GM18868 (cell line): ENCODE results near the gene TEN1.
"Not testable (repeated sequence)": the region's sequence is repeated elsewhere in the genome, so short reads cannot be mapped to it uniquely, and the experiment has no call there.

ENCODE experiments used
- ATAC-seq: cut with Tn5 transposase; IDR thresholded peaks from one replicate; pipeline ENCODE4 v1.9.1; 2021; ENCODE audit warnings: mild to moderate bottlenecking, moderate library complexity; ENCODE audit not compliant: unreplicated experiment

Gene TEN1

GRCh38 chr17:76024353-76024752, 45.3 kb downstream of the TEN1 start:
- no peak for ATAC-seq

GRCh38 chr17:76025294-76025693, 46.3 kb downstream of the TEN1 start:
- no peak for ATAC-seq

DNA sequence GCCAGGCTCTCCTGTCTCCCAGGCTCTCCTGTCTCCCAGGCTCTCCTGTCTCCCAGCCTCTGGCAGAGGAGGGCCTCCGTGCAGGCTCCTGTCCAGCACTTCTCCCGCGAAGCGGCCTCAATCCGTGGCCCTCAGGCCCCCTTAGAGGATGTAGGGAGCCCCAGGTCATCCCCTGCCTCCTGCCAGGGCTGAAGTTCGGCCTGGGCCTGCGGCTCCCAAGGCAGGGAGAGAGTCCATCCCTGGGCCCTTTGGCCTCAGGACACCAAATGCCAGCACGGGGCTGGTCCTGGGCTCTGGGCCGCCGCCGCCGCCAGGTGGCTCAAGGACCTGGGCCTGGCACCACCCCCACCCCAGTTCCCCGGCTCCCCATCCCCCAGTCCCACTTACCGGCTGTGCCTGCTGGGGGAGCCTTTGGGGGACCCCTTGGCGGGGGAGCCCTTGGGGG, 47.7 kb downstream of the TEN1 start:
- no peak for ATAC-seq

DNA sequence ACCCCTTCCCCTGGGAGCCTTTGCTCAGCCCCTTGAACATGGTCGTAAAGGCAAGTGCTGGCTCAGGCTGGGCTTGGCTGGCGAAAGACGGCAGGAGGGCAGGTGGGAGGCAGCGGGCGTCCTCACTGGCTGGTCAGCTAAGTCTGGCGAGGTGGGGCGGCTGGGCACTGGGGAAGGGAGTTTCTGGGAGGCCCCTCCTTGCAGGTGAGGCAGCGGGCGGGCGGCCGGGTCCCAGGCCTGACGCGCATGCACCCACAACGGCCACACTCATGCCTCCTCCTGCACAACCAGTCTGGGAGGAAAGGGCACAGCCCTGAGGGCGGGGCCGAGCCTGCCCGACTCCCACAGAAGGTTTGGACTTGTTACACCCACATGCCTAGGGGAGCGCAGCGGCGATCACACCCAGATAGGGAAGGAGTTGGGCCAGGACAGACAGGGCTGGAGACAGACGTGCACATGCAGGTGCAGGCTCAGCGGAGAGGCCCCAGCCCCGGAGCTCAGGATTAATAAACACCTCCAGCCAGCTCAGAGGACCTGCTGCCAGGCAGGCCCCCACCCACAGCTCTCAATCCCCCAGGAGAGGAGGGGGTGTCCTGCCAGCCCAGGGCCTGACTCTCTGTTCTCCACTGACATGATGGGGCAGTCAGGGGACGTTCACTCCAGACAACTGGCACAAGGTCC, 48.3 kb downstream of the TEN1 start, which contains the start of gene EVPL:
EVPL (minus strand) TSS at position 148 of the 681 bp plus-strand sequence; CDS start at position 40, 108 bp downstream.
- no peak for ATAC-seq

DNA sequence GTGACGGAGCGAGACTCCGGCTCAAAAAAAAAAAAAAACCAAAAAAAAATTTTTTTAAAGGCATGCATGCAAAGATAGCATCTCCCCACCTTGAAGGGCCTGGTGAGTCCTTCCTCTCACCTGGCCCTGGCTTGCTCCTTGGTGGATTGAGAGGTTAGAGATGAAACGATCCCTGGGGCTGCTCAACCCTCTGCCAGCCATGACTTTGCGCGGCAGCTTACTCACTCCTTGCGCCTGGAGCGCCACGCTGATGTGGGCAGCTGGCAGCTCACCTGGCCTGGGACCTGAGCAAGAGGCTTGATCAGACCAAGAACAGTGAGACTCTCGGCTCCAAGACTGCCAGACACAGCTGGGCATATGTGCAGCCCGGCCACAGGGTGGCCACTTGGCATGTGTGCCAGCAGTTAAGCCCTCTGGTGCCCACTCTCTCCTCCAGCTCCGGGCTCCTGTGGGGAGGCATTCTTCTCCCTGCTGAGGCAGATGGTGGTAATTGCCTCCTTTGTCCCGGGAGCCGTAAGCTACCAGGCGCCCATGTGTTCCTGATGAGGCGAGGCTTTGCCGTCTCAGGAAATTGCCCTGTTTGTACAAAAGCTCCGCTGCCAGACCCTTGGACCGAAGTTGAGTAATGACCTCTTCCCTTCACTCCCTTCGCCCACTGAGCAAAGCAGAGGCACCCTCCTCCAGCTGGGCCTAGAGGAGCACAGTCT, 53.2 kb downstream of the TEN1 start:
- ATAC-seq: no peak

GRCh38 chr17:76032780-76033108, 53.7 kb downstream of the TEN1 start:
- ATAC-seq: no peak

DNA sequence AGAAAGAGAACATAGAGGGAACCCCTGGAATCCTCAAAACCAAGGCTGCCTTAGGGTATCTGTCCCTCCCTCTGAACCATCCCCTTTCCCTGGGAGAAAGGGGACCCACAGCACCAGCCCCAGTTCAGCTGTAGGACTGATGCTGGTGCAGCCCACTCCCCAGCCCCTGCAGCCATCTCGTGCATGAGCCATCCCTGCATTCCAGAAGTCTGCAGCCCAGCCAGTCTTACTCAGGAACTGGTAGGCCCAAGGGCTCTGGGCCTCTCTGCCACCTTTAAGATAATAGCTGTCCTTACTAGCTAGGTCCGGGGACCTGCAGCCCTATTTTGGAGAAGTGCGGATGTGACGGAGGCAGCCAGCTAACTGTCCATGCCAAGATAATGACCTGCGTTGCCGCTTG, 54.1 kb downstream of the TEN1 start:
- no peak for ATAC-seq

DNA sequence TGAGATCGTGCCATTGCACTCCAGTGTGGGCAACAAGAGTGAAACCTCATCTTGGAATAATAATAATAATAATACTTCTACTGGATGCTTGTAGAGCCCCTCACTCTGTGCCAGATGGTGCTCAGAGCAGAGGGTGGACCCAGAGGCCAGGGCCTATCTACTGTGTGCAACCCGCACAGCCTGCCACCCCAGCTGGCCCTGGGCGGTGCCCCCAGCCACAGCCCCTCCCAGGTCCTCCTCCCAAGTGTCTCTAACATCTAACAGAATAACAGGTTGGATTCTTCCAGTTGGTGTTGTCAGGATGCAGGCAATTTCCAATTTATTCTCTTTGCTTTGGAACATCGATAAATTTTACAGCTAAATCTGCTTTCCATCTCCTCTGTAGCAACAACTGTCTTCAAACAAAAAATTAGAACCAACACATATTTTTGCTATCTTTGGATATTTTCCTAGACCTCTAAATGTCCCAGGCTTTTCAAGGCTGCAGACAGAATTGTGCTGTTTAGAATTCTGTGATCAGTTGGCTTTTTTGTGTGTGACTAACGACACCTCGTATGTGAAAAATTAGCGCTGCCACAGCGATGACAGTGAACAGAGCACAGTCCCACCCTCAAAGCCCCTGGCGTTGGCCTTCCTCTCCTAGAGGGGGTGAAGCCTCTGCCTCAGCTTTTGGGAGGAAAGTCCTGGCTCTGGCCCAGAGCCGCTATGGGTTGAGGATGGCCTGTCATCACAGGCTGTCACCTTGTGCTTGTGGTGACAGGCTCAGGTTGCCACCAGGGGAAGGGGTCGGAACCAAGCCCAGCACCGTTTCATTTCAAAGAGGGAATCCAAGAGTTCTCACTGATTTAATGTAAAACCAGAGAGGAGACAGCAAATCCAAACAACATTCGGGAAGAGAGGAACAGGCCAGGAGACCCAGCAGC, 55.6 kb downstream of the TEN1 start:
- no peak for ATAC-seq

DNA sequence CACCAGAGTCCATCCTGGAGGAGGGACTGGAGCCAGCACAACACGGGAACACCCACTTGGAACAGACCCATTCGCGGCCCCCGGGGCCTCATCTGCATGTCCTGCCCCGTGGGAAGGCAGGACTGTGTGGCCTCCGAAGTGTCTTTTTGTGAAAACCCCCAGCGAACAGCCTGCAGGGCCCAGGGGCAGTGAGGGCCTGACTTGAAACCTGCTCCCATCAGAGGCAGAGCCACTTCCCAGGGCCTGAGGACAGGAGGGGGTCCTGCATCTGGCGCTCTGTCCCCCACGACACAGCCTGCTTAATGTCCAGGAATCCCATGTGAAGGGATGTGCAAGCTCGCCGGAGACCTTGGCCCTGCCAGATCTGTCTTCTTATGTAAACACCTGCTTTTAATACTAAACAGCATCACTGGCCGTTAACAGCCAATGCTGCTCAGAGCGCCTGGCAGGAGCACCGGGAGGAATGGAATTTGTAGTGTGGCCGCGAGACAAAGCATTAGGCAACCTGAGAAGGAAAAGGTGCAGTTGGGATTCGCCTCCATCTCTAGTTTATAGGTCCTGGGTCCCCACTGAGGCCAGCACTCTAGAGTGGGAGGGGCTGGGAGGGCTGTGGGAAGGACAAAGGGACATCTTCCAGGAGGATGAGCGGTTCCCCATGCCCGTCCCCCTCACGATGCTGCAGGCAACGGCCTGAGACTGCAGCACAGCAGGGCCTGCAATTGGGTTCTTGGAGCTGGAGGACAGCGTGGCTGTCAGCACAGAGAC, 57.6 kb downstream of the TEN1 start:
- ATAC-seq: no peak

DNA sequence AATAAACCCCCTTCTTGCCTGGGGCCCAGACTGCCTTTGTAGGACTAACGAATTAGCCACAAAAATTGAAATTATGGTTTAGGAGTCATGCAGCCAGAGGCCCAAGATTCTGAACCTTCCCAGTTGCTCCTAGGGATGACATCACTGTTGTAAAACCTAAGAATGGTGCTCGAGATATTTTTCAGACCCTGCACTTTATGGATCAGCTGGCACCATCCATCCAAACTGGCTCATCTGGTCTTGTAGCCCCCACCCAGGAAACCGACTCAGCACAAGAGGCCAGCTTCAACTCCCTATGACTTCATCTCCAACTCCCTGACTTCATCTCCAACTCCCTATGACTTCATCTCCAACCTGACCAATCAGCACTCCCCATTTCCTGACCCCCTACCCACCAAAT, 59.0 kb downstream of the TEN1 start:
- ATAC-seq: no peak

GRCh38 chr17:76039121-76039520, 60.1 kb downstream of the TEN1 start:
- ATAC-seq: no peak

GRCh38 chr17:76040376-76040775, 61.3 kb downstream of the TEN1 start:
- no peak for ATAC-seq

GRCh38 chr17:76042868-76043267, 63.8 kb downstream of the TEN1 start:
- ATAC-seq: not testable (repeated sequence)

DNA sequence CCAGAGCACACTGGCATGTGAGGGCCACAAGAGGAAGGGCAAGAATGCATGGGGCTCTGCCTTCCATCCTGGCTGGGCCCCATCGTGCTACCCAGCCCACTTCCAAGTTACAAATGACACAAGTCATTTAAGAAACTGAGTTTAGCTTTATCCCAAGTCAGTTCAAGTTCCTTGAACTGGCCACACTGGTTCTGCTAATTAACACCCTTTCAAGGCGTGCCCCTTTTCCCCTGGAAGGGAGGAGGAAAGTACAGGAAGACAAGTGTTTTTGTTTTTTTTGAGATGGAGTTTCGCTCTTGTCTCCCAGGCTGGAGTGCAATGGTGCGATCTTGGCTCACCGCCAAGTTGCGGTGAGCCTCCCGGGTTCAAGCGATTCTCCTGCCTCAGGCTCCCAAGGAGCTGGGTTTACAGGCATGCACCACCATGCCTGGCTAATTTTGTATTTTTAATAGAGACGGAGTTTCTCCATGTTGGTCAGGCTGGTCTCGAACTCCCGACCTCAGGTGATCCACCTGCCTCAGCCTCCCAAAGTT, 65.5 kb downstream of the TEN1 start:
- ATAC-seq: not testable (repeated sequence)

DNA sequence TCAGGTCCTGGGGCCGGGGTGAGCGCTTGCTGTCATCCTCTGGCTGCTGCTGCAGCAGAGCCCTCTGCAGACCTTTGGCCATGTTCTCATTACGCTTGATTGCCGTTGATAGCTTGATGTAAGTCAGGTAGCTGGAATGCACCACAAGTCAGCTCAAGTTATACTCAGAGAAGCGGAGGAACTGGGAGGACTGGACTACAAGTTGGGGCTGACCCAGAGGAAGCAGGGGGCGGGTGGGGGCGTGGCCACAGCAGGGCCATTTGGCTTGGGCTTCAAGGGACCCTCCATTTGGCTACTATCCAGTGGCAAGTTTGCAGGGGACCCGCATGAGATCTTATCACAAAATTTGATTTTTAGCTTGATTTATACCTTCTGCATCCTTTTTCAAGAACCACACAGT, 67.0 kb downstream of the TEN1 start:
- ATAC-seq: no peak

DNA sequence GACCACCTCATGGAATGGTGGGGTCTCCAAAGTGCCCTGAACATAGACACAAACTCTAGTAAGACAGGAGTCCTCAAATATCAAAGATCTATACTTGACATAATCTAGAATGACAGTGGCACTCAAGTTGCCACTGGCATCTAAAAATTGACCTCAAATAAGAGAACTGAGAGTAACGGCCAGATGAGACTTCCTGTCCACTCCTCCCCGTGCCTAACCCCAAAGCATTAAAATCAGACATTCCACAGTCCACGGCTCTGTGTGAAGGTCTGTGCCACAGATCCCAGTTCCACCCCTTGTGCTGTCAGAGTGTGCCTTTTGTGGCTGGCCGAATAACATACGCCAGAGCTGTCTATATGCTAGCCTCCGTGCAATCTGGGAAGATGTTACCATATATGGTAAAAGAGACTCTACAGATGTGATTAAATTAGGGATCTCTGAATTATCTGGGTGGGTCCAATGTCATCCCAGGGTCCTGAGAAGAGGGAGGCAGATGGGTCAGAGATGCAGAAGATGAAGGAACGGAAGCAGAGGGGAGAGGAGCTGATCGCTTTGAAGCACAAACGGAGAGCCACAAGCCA, 69.1 kb downstream of the TEN1 start:
- ATAC-seq: no peak

DNA sequence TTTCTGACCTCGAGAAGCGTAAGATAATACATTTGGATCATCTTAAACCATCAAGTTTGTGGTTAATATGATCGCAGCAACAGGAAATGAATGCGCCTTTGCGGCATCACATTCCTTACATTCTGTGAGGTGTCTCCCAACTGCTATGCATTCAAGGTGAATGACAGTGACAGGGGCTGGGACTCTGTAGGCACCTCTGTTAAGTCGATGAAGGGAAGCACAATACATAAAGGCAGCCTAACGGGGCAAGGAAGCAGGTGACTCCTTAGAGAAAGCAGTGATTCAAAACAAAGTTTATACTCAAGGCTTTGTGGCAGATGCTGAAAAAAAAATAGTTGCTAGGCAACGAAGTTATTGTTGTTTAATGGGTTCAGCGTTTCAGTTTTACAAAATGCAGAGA, 69.7 kb downstream of the TEN1 start:
- ATAC-seq: no peak

DNA sequence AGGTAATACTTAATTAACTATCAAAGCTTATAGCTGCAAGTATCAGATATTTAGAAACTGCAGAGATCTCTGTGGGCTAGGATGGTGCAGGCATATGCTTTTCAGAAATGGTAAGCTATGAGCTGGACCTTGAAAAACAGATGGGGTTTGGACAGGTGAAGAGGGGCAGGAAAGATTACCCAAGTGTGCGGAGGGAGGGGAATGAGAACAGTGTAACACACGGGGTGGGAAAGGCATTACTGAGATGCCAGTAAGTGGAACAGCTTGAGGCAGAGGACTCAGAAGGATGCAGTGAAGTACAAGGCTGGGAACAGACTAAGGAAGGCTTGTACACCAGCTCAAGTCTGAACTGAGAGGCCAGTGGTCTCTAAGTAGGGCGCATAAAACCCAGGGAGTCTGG, 70.2 kb downstream of the TEN1 start:
- ATAC-seq: no peak

GRCh38 chr17:76049836-76050537, 70.9 kb downstream of the TEN1 start:
- ATAC-seq: no peak
